GM15510 (cell line): ENCODE data around the gene RPS15.

Source experiments
- POLR2A ChIP-seq: IDR thresholded peaks from 3 replicates; pipeline ENCODE4 v1.6.1; 2011; ENCODE audit warnings: borderline replicate concordance; ENCODE audit not compliant: insufficient read length; ENCODE audit errors: extremely low read depth

Gene RPS15

DNA sequence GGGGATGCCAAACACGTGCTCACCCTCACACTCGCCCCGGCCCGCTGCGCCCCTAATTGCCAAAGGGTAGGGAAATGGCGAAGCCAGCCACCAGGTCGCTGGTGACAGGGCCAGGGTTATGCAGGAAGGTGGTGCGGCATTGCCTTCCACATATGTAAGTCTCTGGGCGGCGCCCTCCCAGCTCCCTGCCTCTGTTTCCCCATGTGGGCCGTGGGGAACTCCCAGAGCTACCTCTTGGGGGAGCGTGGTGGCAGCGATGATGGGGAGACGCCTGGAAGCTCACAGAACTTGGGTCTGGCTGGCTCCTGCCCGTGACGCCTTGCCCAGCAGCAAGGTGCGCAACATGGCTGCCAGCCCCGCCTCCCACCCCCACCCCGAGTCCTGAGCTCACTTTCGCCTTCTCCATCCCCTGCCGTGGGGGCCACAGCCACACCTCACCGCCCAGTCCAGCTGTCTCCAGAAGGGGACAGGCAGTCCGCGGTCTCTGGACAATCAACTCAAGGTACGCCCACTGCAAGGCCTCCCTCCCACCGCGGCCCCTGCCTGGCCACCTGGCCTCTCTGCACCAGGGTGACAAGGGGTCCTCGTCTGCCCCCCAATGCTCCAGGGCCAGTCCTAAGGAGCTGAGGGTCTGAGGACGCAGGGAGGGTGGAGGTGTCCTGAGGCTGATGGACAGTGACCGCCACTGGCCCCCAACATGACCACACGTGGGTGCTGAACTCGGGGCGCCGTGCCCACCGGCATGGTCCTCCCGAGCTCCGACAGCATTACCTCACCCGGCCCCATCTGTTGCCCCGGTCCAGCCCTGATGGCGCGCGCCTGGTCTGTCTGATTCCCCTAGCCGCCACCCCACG is 34.3 kb downstream of the RPS15 start:
- no peak for TF ChIP-seq POLR2A

DNA sequence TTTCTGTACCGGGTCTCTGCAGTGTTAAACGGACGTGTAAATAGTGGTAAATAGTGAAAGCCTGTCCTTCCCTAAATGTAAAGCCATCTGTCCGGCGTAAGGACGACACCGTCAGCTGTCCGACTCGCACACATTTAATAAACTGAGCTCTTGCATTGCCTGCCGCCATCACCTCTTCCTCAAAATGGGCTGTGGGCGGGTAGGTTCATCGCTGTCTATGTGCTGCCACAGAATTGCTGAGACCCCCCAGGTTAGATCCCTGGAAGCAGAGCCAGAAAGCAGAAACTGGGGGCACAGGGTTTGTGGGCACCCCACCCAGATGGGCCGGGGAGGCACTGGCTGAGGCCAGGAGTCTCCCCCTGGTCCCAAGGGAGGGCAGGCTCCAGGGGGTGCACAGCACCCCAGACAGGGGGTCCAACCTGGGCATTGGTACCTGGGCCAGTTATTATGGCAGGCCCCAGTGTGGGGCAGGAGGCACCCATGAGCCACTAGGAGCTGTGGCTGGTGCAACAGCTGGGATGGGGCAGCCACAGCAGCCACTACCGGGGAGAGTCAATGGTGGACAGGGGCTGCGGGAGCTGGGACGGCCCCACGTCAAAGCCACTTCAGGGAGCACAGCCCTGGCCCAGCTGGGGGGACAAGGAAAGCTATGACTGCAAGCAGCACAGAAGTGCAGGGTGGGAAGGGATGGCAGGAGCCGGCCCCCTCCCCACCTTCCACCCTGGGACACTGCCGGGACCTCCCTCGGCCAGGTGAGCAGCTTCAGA is 35.1 kb downstream of the RPS15 start:
- TF ChIP-seq POLR2A = no peak

DNA sequence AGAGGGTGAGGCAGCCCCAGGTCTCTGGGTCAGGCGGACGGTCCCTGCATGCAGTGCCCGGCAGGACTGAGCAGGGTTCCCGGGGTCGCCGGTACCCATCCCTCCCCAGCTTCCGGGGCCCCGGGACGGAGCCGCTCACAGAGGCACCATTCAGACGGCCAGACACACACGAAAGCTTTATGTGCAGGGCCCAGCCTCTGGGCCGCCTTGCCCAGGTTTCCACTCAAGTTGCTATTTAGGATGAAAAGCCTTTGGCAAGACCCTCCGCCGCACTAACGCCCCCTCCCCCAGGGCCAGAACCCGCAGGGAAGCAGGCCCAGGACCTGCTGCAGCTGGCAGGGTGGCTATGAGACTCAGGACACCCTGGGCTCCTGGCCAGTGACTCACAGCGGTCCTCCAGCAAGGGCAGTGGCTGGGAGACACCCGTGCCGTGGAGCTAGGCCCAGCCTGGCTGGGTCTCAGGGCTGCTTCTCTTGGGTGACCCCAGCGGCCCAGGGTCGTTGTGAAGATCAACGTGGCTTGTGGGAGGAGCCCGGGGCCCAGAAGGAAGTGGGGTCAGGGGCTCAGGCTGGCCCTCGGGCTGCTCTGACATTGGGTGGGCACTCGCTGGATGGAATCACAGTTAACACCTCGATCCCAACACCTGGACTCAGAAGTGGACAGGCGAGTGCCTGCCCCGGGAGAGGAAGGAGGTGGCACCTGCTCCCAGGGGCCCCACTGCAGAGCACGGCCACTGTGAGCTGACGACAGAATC is 36.0 kb downstream of the RPS15 start:
- TF ChIP-seq POLR2A = no peak

DNA sequence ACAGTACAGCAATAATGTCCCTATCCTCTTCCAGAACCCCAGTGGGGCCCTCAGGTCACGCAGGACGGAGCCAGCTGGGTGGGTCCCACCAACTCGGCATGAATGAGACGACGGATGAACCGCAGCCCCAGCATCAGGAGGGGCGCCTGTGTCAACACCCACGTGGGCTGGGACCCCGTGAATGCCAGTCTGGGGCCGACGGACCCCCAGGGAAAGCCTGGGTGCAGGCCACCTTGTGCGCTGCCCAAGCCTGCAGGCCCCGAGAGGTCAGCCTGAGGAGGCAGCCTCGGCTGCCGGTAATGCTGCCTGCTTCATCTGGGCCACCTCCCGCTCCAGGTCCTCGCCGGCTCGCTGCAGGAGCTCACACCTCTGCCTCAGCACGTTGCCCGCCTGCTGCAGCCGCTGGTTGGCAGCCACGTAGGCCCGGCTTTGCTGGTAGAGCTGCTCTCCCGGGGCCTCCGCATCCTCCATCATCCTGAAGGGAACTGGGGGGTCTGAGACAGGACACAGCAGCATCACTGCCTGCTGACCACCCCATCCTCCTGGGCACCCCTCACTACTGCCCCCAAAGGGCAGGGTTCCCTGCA is 36.7 kb downstream of the RPS15 start:
- TF ChIP-seq POLR2A = no peak

DNA sequence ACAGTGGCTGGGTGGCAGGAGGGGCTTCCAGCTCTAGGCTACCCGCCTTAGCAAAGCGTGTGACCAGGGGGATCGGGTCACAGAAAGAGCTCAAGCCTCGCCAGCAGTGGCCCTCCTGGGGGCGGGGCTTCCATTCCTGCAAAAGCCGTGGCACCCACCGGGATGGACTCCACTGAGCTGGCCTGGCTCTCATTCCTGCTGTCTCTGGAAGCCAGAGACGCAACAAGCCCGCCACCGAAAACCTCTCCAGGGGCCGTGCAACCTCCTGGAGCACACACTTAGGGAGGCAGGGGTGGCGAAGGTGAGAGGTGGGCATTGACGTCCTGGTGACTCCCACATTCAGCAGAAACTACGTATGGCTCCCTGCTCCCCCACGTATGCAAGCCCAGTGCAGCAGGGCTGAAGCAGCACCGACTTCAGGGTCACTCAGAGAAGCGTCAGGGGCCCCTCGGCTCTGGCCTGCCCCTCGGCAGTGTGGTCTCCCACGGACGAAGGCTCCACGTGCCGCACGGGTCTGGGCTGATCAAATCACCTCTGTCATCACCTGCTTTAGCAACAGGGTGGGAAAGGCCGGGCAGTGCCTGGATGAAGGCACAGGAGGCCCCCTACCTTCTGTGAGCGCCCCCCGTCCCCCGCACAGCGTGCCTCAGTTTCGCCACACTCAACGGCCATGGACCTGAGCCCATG is 37.7 kb downstream of the RPS15 start:
- no peak for TF ChIP-seq POLR2A

DNA sequence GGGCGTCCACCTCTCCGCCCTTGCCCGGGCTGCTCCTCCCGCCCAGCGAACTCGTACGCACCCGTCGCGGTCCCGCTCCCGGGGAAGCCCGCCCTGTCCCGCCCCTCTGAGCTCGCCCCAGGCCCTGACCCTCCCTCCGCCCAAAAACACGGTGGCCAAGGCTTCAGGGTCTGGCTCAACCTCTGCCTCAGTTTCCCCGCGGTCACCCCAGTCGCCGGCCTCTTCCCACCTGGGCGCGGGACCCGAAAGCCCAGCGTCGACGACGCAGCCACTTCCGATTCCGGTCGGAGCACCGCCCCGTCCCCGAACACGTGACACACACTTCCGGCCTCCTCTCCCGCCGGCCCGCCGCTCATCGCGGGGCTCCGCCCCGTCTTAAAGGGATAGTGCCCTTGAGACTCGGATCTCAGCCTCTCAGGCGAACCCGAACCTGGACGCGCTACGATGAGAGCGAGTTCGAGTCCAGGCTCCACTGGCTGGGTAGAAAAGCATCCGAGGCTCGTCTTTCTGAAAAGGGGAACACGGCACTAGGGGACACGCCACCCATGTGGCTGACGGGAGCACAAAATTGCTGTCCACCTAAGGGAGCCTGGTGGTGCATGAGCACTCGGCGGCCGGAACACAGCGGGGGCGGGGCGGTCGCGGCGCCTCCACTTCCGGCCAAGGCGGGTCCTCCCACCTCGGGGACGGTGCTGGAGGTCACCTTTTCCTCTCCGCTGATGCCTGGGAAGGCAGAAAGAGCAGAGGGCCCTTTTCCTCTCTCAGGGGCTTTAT is 40.9 kb downstream of the RPS15 start, which contains the start of gene C19orf25:
TSS of gene C19orf25 (minus strand) at position 282 of the 774 bp plus-strand sequence. CDS start 312 bp downstream, outside the sequence.
- peak; percentile 91 for TF ChIP-seq POLR2A

DNA sequence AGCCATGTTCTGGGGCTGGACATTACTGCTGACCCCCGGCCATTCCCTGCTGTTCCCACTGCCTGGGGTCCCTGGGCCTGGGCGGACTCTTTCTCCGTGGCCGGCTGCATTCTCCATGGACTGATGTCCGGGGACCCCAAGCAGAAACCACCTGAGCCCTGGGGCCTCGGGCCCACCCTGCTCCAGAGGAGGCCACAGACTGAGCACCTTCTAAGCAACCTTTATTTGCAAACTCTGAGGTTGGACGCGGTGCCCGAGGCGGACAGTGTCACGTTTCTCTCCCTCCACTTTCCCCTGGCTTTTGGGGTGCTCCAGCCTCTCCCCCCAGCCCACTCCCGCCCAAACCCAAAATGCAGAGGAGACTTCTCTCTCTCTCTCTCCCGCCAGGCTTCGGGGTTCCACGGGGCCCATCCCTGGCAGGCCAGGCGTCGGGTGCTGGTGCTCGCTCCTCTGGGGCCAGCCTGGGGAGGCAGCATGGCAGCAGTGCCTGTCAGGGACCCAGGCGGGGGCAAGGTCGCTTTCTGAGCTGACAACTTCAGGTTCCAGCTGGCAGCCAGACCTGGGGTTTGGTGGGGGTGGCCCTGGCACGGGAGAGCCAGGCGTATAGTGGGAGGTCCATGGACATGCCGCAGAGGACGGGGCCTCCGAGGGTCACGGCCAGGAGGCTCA is 43.2 kb downstream of the RPS15 start:
- TF ChIP-seq POLR2A = no peak

DNA sequence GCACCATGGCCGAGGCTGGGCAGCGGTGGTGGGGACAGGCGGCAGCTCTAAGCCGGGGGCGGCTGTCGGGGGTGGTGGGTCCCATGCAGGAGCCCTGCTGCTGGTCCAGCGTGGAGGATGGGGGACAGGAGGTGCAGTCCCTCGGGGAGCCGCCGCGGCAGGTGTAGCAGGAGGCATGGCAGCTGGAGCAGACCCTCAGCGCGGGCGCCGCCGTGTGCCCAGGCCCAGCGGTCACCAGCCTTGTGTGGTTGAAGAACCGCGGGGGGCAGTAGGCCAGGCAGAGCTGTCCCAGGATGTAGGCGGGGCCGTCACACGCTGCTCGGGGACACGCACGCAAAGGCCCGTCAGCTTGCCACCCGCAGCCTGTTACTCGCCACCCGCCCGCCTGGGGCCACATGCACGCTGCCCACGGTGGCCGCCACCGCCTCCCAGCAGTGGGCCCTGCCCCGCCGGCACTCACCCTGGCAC is 43.7 kb downstream of the RPS15 start:
- no peak for TF ChIP-seq POLR2A

DNA sequence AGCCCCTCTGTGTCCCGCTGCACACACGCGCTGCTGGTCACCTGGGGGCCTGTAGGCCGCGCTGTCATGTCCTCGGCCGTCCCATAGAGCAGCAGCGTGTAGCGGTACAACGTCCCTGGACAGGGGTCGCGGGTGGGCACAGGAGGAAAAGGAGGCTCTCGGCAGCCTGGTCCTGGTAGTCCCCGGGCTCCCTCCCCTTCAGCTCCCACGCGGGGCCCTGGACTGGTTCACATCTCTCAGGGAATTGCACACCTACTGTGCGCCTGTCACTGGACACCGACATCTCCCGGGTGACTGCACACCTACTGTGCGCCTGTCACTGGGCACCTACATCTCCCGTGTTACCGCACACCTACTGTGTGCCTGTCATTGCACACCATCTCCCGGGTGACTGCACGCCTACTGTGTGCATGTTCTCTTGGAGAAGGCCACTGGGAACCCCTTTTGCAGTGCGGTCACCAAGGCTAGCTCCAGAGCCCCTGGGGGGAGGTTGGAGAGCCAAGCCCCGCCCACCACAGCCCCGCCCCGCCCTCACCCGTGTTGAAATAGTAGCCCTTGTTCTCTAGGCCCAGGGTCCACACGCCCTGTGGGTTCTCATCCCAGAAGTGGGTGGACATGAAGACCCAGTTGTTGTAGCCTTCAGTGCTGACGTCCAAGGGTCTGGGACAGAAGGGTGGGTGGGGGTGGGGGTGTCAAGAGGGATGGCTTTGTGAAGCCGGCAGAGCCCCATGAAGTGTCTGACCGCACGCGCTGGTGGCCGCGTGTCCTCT is 44.4 kb downstream of the RPS15 start:
- no peak for TF ChIP-seq POLR2A

DNA sequence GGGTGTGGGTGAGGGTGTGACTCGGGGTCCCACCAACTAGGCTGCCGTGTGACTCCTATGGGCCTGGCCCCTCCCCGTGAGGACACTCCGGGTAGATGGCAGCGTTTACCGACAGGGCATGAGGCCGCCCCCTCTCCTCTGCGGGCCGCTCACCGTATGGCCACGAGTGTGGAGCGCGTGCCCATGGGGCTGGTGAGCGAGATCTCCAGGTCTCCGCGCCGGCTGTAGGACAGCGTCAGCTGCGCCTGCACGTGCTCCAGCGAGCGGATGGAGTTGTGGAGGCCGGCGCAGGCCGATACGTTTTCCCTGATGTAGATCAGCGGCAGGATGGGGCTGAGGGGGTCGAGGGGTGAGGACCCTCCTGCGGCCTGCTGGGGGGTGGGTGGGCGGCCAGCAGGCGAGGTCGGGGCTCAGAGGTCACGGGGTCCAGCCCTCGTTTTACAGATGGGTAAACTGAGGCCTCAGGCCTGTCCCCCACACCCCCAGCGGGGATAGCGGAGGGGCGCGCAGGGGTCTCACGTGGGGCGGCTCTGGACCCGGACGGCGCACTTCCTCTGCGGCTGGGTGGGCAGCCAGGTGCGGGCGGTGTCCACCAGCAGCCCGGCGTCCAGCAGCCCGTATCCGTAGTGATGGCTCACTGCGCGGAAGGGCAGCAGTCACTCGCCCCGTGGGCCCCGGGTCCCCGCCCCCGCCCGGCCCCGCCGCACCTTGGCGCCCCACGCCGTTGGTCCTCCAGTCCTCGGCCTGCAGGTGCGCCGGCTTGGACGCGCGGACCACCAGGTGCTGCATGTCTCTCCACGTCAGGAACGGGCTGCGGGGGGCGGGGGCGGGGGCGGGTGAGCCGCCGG is 45.2 kb downstream of the RPS15 start:
- TF ChIP-seq POLR2A = no peak

DNA sequence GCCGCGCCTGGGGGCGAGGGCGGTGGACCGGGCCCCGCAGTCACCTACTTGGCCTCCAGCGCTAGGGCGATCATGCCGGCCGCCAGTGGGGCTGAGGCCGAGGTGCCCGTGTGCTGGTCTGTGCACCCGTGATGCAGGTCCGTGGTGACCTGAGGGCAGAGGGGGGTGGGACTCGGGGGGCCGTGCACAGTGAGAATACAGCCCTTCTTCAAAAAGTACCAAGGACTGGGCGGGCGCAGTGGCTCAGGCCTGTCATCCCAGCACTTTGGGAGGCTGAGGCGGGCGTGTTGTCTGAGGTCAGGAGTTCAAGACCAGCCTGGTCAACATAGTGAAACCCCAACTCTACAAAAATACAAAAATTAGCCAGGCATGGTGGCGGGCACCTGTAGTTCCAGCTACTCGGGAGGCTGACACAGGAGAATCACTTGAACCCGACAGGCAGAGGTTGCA is 45.8 kb downstream of the RPS15 start:
- TF ChIP-seq POLR2A = no peak
